HUES64 (cell line): ENCODE data around the gene CDV3.

Experiments used
- H3K27ac ChIP-seq: 2 replicates; pipeline ENCODE4 v1.7.0; 2013; ENCODE audit warnings: low read depth, low read length, inconsistent platforms
- H3K27me3 ChIP-seq: 2 replicates; pipeline ENCODE4 v1.6.1; 2013; ENCODE audit warnings: mild to moderate bottlenecking, low read length; ENCODE audit not compliant: insufficient read depth
- H3K36me3 ChIP-seq: 2 replicates; pipeline ENCODE4 v1.6.1; 2013; ENCODE audit warnings: mild to moderate bottlenecking, low read length; ENCODE audit not compliant: insufficient read depth
- H3K4me1 ChIP-seq: 2 replicates; pipeline ENCODE4 v1.6.1; 2013; ENCODE audit warnings: mild to moderate bottlenecking, low read length, moderate library complexity; ENCODE audit not compliant: insufficient read depth
- H3K4me3 ChIP-seq: 2 replicates; pipeline ENCODE4 v1.5.1; 2013; ENCODE audit warnings: mild to moderate bottlenecking, low read length, moderate library complexity
- H3K9ac ChIP-seq: 2 replicates; pipeline ENCODE4 v1.6.1; 2013; ENCODE audit warnings: mild to moderate bottlenecking, low read depth, low read length
- H3K9me3 ChIP-seq: 2 replicates; pipeline ENCODE4 v1.6.1; 2013; ENCODE audit warnings: low read depth, low read length; ENCODE audit not compliant: insufficient read depth
- WGBS: fragments of 150-250, 120-280 bp; methylation state at CpG from one replicate; pipeline ENCODE4 v1.1.7; 2013; ENCODE audit warnings: missing lambda C conversion rate; 5-methylcytosine and 5-hydroxymethylcytosine counted together

CDV3 gene

GRCh38 chr3:133588035-133588434 lies 14.5 kb downstream of the CDV3 start:
- no peak overlapping the region for H3K27ac ChIP-seq
- no peaks in the 10 kb centered on the region for H3K9me3 ChIP-seq
- H3K4me3 ChIP-seq: no peak overlapping the region
- no peak overlapping the region for H3K9ac ChIP-seq
- no peaks in the 10 kb centered on the region for H3K4me1 ChIP-seq
- WGBS: 97% methylated on average over 4 of the region's 4 CpGs
- H3K36me3 ChIP-seq: peaks cover 73% of the 10 kb centered on the region
- H3K27me3 ChIP-seq: no peaks in the 10 kb centered on the region

- H3K9ac ChIP-seq: no peak overlapping the region
- H3K27me3 ChIP-seq: no peaks in the 10 kb centered on the region
- peaks cover 64% of the 10 kb centered on the region for H3K36me3 ChIP-seq
- 97% methylated on average over 2 of the region's 2 CpGs for WGBS
- no peak overlapping the region for H3K27ac ChIP-seq
- H3K4me1 ChIP-seq: no peaks in the 10 kb centered on the region
- H3K4me3 ChIP-seq: no peak overlapping the region
- H3K9me3 ChIP-seq: no peaks in the 10 kb centered on the region
Measured at GRCh38 chr3:133588784-133589465, 15.4 kb downstream of the CDV3 start.

GRCh38 chr3:133589503-133589902 lies 16.0 kb downstream of the CDV3 start:
- peaks cover 58% of the 10 kb centered on the region for H3K36me3 ChIP-seq
- H3K27ac ChIP-seq: no peak overlapping the region
- H3K4me1 ChIP-seq: no peaks in the 10 kb centered on the region
- no peak overlapping the region for H3K9ac ChIP-seq
- 95% methylated on average over 8 of the region's 8 CpGs for WGBS
- no peak overlapping the region for H3K4me3 ChIP-seq
- no peaks in the 10 kb centered on the region for H3K9me3 ChIP-seq
- no peaks in the 10 kb centered on the region for H3K27me3 ChIP-seq

GRCh38 chr3:133591271-133591742 lies 17.8 kb downstream of the CDV3 start:
- Histone ChIP-seq H3K9me3 (no peaks in the 10 kb centered on the region), H3K4me3 (no peak overlapping the region), H3K4me1 (no peaks in the 10 kb centered on the region), H3K27me3 (no peaks in the 10 kb centered on the region), H3K9ac (no peak overlapping the region), H3K36me3 (peaks cover 42% of the 10 kb centered on the region), H3K27ac (no peak overlapping the region)
- 90% methylated on average over 3 of the region's 3 CpGs for WGBS

- no peaks in the 10 kb centered on the region for H3K9me3 ChIP-seq
- H3K27me3 ChIP-seq: no peaks in the 10 kb centered on the region
- no peak overlapping the region for H3K9ac ChIP-seq
- 99% methylated on average over 5 of the region's 5 CpGs for WGBS
- no peak overlapping the region for H3K27ac ChIP-seq
- H3K36me3 ChIP-seq: peaks cover 27% of the 10 kb centered on the region
- H3K4me1 ChIP-seq: no peaks in the 10 kb centered on the region
- H3K4me3 ChIP-seq: no peak overlapping the region
Measured at GRCh38 chr3:133592843-133593242, 19.4 kb downstream of the CDV3 start.

GRCh38 chr3:133593243-133593642 lies 19.8 kb downstream of the CDV3 start:
- H3K4me1 ChIP-seq: no peaks in the 10 kb centered on the region
- 90% methylated on average over 2 of the region's 2 CpGs for WGBS

GRCh38 chr3:133595341-133595740 lies 21.9 kb downstream of the CDV3 start:
- Histone ChIP-seq H3K9me3 (no peaks in the 10 kb centered on the region), H3K27ac (no peak overlapping the region)
- 88% methylated on average over 1 of the region's 1 CpG for WGBS

More at GRCh38 chr3:133593243-133593642, 19.8 kb downstream of the CDV3 start:
- no peak overlapping the region for H3K9ac ChIP-seq
- peaks cover 23% of the 10 kb centered on the region for H3K36me3 ChIP-seq
- no peak overlapping the region for H3K4me3 ChIP-seq
- H3K9me3 ChIP-seq: no peaks in the 10 kb centered on the region
- H3K27me3 ChIP-seq: no peaks in the 10 kb centered on the region
- H3K27ac ChIP-seq: no peak overlapping the region

GRCh38 chr3:133598405-133598804 lies 24.9 kb downstream of the CDV3 start:
- no peak overlapping the region for H3K4me3 ChIP-seq
- 92% methylated on average over 2 of the region's 3 CpGs for WGBS

More at GRCh38 chr3:133595341-133595740, 21.9 kb downstream of the CDV3 start:
- Histone ChIP-seq H3K36me3 (peaks cover 4% of the 10 kb centered on the region), H3K4me1 (peaks cover 2% of the 10 kb centered on the region; the same call in 1 of the 2 replicates), H3K9ac (no peak overlapping the region), H3K4me3 (no peak overlapping the region), H3K27me3 (no peaks in the 10 kb centered on the region)

GRCh38 chr3:133599280-133599679 lies 25.8 kb downstream of the CDV3 start:
- no peaks in the 10 kb centered on the region for H3K9me3 ChIP-seq
- peaks cover 2% of the 10 kb centered on the region; the same call in 1 of the 2 replicates for H3K4me1 ChIP-seq
- 96% methylated on average over 1 of the region's 2 CpGs for WGBS
- no peak overlapping the region for H3K27ac ChIP-seq
- H3K36me3 ChIP-seq: peaks cover 26% of the 10 kb centered on the region
- no peaks in the 10 kb centered on the region for H3K27me3 ChIP-seq
- no peak overlapping the region for H3K4me3 ChIP-seq
- H3K9ac ChIP-seq: no peak overlapping the region

More at GRCh38 chr3:133598405-133598804, 24.9 kb downstream of the CDV3 start:
- H3K27me3 ChIP-seq: no peaks in the 10 kb centered on the region
- H3K36me3 ChIP-seq: peaks cover 21% of the 10 kb centered on the region
- H3K4me1 ChIP-seq: peaks cover 2% of the 10 kb centered on the region; the same call in 1 of the 2 replicates
- H3K9me3 ChIP-seq: no peaks in the 10 kb centered on the region
- no peak overlapping the region for H3K27ac ChIP-seq
- no peak overlapping the region for H3K9ac ChIP-seq

GRCh38 chr3:133600572-133601081 lies 27.1 kb downstream of the CDV3 start:
- Histone ChIP-seq H3K27me3 (no peaks in the 10 kb centered on the region), H3K4me1 (peaks cover 2% of the 10 kb centered on the region; the same call in 1 of the 2 replicates), H3K4me3 (no peak overlapping the region), H3K9me3 (no peaks in the 10 kb centered on the region), H3K36me3 (peaks cover 34% of the 10 kb centered on the region), H3K27ac (no peak overlapping the region), H3K9ac (no peak overlapping the region)
- 100% methylated on average over 1 of the region's 1 CpG for WGBS

- H3K27me3 ChIP-seq: no peaks in the 10 kb centered on the region
Measured at GRCh38 chr3:133606342-133606741, 32.9 kb downstream of the CDV3 start.

More at GRCh38 chr3:133606342-133606741, 32.9 kb downstream of the CDV3 start:
- H3K4me1 ChIP-seq: no peaks in the 10 kb centered on the region
- 100% methylated on average over 1 of the region's 1 CpG for WGBS
- no peaks in the 10 kb centered on the region for H3K9me3 ChIP-seq
- H3K9ac ChIP-seq: no peak overlapping the region
- no peak overlapping the region for H3K27ac ChIP-seq
- no peak overlapping the region for H3K4me3 ChIP-seq
- peaks cover 78% of the 10 kb centered on the region for H3K36me3 ChIP-seq
